Tibial nerve (tissue), 4 donors: Measurements from ENCODE around the gene RNF121.

Experiments
- CTCF ChIP-seq, 5 experiments: fragments of 200-600 bp in 3 of 5; fragments of 450-650 bp in 2 of 5; sonication (generic) in 3 of 5; IDR thresholded peaks; one replicate each; pipeline ENCODE4 v1.5.1; 2016 to 2019; ENCODE audit warnings: antibody characterized with exemption in 5 of 5, mild to moderate bottlenecking in 3 of 5, moderate library complexity in 2 of 5
- EP300 ChIP-seq, 2 donors: sonication (generic); formaldehyde crosslinking; IDR thresholded peaks; one replicate each; pipeline ENCODE4 v1.6.1; 2017; ENCODE audit warnings: antibody characterized with exemption in 2 of 2, mild to moderate bottlenecking in 1 of 2
- POLR2A ChIP-seq, 2 donors: fragments of 450-650 bp; IDR thresholded peaks; one replicate each; pipeline ENCODE4 v1.6.1; 2017; ENCODE audit warnings: antibody characterized with exemption in 2 of 2, mild to moderate bottlenecking in 2 of 2, moderate library complexity in 2 of 2

- TF ChIP-seq CTCF (IDR thresholded peaks at IDR 0.05) (no peak), POLR2A (IDR thresholded peaks at IDR 0.05) (no peak), EP300 (IDR thresholded peaks at IDR 0.05) (no peak)
Observed at GRCh38 chr11:72003776-72004171, 74.9 kb downstream of the RNF121 start.
